Measurements from ENCODE around the gene ATXN10. TPM values are rescaled to one million over a fixed set of nuclear protein-coding genes. Genes with fewer than 3 reads are reported as not detected.

The ATXN10 gene
- total and polyA plus RNA-seq, 12 donors: 11.8 to 169 (median 142) TPM

- TF ChIP-seq CTCF (IDR thresholded peaks at IDR 0.05): no peak
- no peak overlapping the region for H3K27ac ChIP-seq
- H3K27me3 ChIP-seq: no peaks in the 10 kb centered on the region
- 70 to 75% methylated on average over 2 of the region's 2 CpGs for WGBS, 2 donors
- H3K4me1 ChIP-seq: peaks cover 0 to 13% (median 1%) of the 10 kb centered on the region in 9 donors
- no peaks in the 10 kb centered on the region for H3K9me3 ChIP-seq
- ATAC-seq (no peak), DNase-seq (no peak)
- intact Hi-C loops (cut with DNase I): no loop called here
- H3K4me3 ChIP-seq: no peak overlapping the region
- H3K36me3 ChIP-seq: peaks cover 0 to 38% (median 0%) of the 10 kb centered on the region in 9 donors
These were observed 80.4 kb downstream of the ATXN10 start for GRCh38 chr22:45752036-45752435.

GRCh38 chr22:45754822-45755221, 83.2 kb downstream of the ATXN10 start:
- Histone ChIP-seq H3K9me3 (no peaks in the 10 kb centered on the region), H3K4me1 (peaks cover 0 to 20% (median 7%) of the 10 kb centered on the region in 9 donors), H3K36me3 (peaks cover 0 to 36% (median 0%) of the 10 kb centered on the region in 9 donors), H3K4me3 (no peak overlapping the region), H3K27me3 (no peaks in the 10 kb centered on the region), H3K27ac (no peak overlapping the region)
- peak in 1 of 8 donors; percentile 26 for ATAC-seq
- TF ChIP-seq CTCF (IDR thresholded peaks at IDR 0.05): no peak
- no peak for DNase-seq
- intact Hi-C loops (cut with DNase I): no loop called here
- WGBS, 2 donors: 70 to 75% methylated on average over 3 of the region's 3 CpGs

GRCh38 chr22:45756558-45756957, 84.9 kb downstream of the ATXN10 start:
- Histone ChIP-seq H3K4me1 (peaks cover 0 to 20% (median 7%) of the 10 kb centered on the region in 9 donors), H3K27ac (peak overlapping the region in 1 of 10 donors; percentile 52), H3K9me3 (no peaks in the 10 kb centered on the region), H3K27me3 (no peaks in the 10 kb centered on the region), H3K4me3 (no peak overlapping the region), H3K36me3 (peaks cover 0 to 22% (median 0%) of the 10 kb centered on the region in 9 donors)
- ATAC-seq (no peak), DNase-seq (no peak)
- no peak for TF ChIP-seq CTCF (IDR thresholded peaks at IDR 0.05)
- WGBS, 2 donors: 17 to 28% methylated on average over 1 of the region's 1 CpG
- intact Hi-C loops (cut with DNase I): no loop called here

- peak; percentile 70 to 90 (median 79) for ATAC-seq
These were observed 85.4 kb downstream of the ATXN10 start for GRCh38 chr22:45757068-45757467.

More at GRCh38 chr22:45757068-45757467, 85.4 kb downstream of the ATXN10 start:
- TF ChIP-seq CTCF (IDR thresholded peaks at IDR 0.05): peak in 3 of 9 donors; percentile 31 to 40 (median 31)
- no peaks in the 10 kb centered on the region for H3K27me3 ChIP-seq
- peaks cover 0 to 19% (median 7%) of the 10 kb centered on the region in 9 donors for H3K4me1 ChIP-seq
- 37 to 48% methylated on average over 14 of the region's 14 CpGs for WGBS, 2 donors
- intact Hi-C loops (cut with DNase I): no loop called here
- H3K4me3 ChIP-seq: no peak overlapping the region
- no peaks in the 10 kb centered on the region for H3K9me3 ChIP-seq
- peak overlapping the region in 1 of 10 donors; percentile 52 for H3K27ac ChIP-seq
- DNase-seq: peak in 1 of 2 donors; percentile 11
- peaks cover 0 to 22% (median 0%) of the 10 kb centered on the region in 9 donors for H3K36me3 ChIP-seq
